Hepatocyte (in vitro differentiated cells): ENCODE results near the gene MRPL36.

Experiments
- EZH2phosphoT487 ChIP-seq: fragments of 200-600 bp; sonication (generic); IDR thresholded peaks from one replicate; pipeline ENCODE4 v1.6.1; 2018; ENCODE audit warnings: antibody characterized with exemption, mild to moderate bottlenecking, low read depth, moderate library complexity; ENCODE audit not compliant: unreplicated experiment, severe bottlenecking
- TF ChIP-seq, protein P1 (sequence below): fragments of 200-600 bp; sonication (generic); IDR thresholded peaks from 2 replicates; pipeline ENCODE4 v1.5.1; 2016; ENCODE audit warnings: antibody characterized with exemption, mild to moderate bottlenecking; ENCODE audit not compliant: poor library complexity

DNA sequence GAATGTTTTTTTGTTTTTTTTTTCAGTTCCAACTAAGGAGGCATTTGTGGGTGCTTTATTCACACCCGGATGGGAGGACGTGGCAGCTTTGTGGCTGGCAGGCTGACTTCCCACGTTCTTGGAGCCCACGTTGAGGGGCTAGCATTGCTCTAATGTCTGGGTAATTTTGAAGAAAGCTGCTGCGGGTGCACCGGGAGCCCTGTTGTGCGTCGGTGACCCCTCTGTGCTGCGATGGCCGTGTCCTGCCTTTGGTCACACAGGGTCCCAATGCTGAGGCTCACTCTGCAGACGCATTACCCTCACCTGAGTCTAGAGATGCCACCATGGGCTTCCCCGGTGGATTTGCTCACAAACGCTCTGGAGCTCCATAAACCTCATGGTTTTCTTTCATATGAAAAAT lies 35.8 kb upstream of the MRPL36 start:
- TF ChIP-seq, protein P1, sequence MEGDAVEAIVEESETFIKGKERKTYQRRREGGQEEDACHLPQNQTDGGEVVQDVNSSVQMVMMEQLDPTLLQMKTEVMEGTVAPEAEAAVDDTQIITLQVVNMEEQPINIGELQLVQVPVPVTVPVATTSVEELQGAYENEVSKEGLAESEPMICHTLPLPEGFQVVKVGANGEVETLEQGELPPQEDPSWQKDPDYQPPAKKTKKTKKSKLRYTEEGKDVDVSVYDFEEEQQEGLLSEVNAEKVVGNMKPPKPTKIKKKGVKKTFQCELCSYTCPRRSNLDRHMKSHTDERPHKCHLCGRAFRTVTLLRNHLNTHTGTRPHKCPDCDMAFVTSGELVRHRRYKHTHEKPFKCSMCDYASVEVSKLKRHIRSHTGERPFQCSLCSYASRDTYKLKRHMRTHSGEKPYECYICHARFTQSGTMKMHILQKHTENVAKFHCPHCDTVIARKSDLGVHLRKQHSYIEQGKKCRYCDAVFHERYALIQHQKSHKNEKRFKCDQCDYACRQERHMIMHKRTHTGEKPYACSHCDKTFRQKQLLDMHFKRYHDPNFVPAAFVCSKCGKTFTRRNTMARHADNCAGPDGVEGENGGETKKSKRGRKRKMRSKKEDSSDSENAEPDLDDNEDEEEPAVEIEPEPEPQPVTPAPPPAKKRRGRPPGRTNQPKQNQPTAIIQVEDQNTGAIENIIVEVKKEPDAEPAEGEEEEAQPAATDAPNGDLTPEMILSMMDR, result no peak
- TF ChIP-seq EZH2phosphoT487, result no peak
